Retina (tissue), 1 donor: Measurements from ENCODE around the gene LRBA.
A peak's percentile ranks its signal among the peaks of the same experiment; 100 is the strongest.

Experiments used
- DNase-seq: peaks from one replicate; pipeline ENCODE4 v3.0.0-alpha.2; 2016

The LRBA gene

GRCh38 chr4:150224896-150225591 is 790.0 kb downstream of the LRBA start:
- DNase-seq = no peak

- no peak for DNase-seq
Measured at GRCh38 chr4:150219841-150220240, 795.2 kb downstream of the LRBA start.

- DNase-seq = peak; percentile 19
Measured at GRCh38 chr4:150218447-150218846, 796.6 kb downstream of the LRBA start.

DNA sequence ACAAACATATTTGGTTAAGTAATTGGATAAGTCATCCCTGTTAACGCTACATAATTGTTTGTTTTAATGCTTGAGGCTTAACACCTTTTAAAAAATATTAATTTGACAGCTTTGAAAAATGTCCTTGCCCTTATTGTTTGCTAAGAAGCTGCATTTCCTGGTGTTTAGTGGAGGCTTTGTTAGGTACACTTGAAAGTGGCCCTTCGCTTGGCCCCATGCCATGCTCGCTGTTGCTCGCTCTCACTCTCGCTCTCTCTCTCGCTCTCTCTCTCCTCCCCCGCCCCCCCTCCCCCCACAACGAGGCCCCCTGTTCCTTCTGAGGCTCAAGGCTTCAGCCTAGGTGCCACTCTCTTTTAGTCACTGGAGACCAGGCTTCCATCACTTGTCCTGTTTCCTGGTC is 797.3 kb downstream of the LRBA start:
- DNase-seq = no peak

- peak; percentile 64 for DNase-seq
Measured at GRCh38 chr4:150217192-150217591, 797.9 kb downstream of the LRBA start.

- DNase-seq = peak; percentile 58
Measured at GRCh38 chr4:150216726-150217125, 798.4 kb downstream of the LRBA start.

DNA sequence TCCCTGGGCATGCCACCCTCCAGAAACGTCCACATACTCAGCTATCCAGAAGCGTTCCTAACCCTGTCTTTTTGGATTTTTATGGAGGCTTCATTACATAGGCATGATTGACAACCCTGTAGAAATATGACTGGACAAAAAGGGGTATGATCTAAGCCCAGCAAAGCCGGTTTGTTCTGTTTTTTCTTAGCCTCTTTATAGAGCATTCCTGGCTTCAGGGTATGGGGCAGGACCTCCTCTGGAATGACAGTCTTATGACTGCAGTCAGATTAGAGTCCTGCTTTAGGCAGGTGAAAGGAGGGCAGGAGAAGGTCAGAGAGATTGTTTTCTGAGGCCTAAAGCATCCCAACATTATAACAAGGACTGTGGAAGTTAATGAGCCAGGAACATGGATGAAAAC is 799.5 kb downstream of the LRBA start:
- DNase-seq = no peak
